GM18508 (cell line): Measurements from ENCODE around the gene EDEM2.
"Not testable (repeated sequence)": the region's sequence is repeated elsewhere in the genome, so short reads cannot be mapped to it uniquely, and the experiment has no call there.

ENCODE experiments used
- ATAC-seq: cut with Tn5 transposase; IDR thresholded peaks from one replicate; pipeline ENCODE4 v1.9.1; 2021; ENCODE audit warnings: moderate number of reproducible peaks; ENCODE audit not compliant: insufficient read depth, unreplicated experiment

EDEM2 gene

DNA sequence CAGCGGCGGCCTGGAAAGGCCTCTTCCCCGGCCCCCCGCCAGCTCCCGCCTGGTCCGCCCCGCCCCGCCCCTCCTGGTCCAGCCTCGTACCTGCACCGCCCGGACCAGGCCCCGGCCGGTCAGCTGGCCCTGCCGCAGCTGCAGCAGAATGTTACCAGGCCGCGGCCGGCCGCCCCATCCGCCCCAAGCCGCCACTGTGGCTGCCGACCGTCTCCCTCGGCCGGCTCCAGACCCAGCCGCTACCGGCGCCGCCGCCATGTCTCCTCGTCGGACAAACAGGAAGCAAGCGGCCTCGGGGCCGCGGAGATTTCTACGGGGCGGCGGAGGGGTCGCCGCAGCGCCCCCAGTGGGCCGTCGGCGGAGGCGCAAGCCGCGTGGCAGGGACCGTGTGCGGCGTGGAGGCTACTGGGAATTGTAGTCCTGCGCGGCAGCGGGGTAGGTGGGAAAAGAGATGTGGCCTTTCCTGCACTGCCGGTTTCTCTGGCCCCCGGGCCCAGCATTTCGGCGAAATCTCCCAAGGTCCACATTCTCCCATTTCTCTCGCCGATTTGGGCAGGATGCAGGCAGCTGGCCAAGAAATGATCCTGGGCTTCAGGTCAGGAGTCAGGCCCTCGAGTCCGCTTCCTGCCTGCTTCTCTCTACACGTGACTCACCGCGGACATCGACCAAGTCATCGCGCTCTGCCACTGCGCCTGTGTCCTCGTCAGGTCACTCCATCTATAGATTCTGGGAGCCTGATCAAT is 54.4 kb downstream of the EDEM2 start, which contains the start of gene TRPC4AP:
Gene TRPC4AP (minus strand): TSS at position 284 of the 743 bp plus-strand sequence. CDS start 26 bp downstream, at position 258.
- ATAC-seq = peak; percentile 78

DNA sequence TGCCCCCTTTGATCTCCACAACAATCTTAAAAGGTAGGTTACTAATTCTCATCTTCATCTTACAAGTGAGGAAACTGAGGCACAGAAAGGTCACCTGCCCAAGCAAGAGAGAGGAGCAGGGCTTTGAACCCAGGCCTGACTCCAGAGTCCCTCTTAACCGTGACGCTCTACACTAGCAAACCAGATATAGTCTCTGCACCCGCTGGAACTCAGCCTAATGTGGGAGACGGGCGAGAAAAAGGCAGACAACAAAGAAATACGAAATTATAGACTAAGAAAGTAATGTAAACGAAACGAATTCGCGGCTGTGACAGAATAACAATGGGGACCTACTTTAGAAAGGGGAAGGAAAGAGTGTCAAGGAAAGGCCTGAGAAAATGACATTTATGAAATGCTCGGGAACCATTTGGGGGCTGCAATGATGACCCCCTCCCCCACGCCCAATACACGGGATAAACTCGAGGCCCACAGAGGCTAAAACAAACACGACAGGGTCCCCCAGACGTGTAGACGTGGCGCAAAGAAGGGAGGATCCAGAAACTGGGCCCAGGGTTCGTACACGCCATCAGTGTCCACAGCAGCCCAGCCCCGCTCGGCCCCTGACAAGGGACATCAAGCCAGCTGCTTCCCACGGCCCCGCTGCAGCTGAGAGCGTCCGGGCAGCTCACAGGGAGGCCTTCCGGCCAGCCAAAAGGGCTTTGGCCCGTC is 55.2 kb downstream of the EDEM2 start:
- ATAC-seq = no peak

DNA sequence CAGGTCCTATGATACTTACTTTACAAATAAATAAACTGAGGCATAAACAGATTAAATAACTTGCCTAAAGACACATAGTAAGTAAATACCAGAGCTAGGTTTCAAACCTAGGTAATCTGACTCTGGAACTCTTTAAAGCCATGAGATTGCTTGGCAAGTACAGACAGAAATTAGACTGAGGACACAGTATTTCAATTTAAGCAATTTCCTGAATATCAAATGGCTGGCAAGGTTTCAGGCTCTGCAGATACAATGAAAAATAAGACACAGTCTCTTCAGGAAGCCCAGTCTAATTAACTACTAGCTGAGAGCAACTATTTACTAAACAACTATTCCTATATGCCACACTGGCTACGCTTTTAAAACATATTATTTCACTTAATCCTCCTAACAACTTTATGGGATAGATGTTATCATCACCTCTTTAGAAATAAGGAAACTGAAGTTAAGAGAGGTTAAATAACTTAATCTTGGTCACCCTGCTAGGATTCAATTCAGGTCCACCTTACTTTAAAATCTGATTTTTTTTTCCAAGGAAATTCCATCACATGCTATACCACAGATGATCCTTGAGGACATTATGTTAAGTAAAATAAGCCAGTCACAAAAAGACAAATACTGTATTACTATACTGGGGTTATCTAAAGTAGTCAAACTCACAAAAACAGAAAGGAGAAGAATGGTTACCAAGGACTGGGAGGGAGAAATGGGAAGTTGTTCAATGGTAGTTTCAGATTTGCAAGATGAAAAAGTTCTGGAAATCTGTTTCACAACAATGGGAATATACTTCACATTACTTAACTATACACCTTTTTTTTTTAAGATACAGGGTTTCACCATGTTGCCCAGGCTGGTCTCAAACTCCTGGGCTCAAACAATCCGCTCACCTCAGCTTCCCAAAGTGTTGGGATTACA is 58.6 kb downstream of the EDEM2 start:
- ATAC-seq = no peak

DNA sequence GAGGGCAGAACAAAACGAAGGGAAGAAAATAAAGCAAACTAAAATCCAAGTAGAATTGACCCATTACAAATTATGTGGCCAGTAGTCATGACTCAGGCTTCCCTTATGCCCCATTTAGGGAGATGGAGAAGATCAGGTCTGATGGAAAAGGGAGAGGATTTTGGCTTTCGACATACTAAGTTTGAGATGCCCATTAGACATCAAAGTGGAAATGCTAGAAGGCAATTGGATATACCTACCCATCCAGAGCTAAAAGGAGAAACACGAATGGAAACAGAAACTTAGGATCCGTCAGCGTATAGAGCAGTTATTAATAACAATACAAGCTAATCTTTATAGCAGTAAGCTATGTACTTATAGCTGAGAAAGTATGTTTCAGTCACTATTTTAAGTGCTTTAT is 59.3 kb downstream of the EDEM2 start:
- ATAC-seq = no peak

DNA sequence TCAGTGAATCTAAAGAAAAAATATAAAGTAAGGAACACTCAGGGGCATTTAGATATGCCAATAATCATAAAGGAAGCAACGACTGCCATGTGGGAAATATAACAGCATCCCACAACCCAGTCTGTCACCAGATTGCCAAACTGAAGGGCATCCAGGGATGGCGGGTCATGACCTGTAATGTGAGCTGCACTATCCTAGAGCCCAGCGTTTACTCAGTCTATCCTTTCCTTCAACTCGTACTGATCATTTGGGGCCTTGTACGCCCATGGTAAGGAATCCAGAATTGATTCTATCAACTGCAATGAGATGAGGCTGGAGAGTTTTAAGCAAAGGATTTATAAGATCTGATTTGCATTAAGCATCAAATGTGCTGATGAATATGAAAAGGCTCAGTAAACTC is 59.8 kb downstream of the EDEM2 start:
- ATAC-seq = no peak

DNA sequence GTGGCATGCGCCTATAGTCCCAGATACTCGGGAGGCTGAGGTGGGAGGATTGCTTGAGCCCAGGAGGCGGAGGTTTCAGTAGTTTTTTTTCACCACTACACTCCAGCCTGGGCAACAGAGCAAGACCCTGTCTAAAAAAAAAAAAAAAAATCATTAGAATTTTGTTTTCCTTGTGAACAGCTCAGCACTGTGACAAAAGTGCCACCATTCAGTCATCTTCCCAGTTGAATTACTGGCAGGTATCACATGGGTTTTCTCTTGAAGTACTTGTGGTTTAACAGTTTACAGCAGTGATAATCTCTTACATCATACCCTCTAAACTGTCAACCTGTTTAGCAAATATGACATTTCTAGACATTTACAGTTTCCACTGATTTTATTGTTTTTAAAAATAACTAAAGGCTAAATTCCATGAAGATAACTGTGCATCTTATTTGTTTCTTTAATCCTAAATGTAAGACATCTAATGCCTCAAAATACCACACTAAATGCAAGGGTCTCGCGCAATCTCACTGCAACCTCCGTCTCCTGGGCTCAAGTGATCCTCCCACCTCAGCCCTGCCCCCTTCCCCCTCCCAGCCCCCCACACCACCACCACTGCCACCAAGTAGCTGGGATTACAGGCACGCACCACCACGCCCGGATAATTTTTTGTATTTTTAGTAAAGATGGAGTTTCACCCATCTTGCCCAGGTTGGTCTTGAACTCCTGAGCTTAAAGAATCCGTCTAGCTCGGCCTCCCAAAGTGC is 61.5 kb downstream of the EDEM2 start:
- no peak for ATAC-seq

DNA sequence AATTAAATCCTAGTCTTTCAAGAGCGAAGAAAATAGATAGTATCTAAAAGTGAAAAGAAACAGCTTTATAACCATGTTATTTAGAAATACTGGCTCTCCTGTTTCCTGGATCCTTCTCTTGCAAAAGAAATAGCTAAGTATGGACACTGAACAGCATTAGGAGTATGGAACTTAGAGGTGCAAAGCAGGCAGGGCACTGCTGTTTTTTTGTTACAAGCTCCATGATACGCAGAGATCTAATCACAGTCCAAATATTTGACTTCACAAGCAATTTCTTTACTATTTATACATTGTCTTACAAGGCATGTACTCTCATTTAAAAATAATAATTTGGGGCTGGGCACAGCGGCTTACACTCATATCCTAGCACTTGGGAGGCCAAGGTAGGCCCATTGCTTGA is 62.1 kb downstream of the EDEM2 start:
- no peak for ATAC-seq

DNA sequence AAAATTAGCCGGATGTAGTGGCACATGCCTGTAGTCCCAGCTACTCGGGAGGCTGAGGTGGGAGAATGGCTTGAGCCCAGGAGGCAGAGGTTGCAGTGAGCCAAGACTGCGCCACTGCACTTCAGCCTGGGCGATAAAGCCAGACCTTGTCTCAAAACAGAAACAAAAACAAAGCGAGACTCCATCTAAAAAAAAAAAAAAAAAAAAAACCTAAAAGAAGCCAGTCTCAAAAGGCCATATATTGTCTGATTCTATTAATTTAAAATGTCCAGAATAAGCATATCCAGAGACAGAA is 66.8 kb downstream of the EDEM2 start:
- not testable (repeated sequence) for ATAC-seq

DNA sequence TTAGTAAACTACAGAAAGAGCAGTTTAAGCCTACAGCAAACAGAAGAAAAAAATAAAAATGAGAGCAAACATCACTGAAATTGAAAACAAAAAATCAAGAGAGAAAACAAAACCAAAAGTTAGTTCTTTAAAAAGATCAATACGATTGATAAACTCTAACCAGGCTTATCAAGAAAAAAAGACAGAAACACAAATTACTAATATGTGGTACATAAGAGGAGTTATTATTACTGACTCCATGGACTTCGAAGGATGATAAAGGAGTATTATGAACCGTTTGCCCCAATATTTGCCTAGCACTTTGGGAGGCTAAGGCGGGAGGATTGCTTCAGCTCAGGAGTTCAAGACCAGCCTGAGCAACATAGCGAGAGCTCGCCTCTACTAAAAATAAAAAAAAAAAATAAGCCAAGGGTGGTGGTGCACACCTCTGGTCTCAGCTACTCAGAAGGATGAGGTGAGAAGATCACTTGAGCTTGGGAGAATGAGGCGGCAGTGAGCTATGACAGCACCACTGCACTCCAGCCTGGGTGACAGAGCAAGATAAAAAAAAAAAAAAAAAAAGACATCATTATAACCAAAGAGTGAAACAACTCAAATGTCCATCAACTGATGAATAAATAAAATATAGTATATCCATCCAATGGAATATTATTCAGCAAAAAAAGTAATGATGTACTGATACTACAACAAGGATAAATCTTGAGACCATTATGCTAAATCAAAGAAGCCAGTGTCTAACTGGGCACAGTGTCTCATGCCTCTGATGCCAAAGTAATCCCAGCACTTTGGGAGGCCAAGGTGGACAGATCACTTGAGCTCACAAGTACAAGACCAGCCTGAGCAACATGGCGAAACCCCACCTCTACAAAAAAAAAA is 67.4 kb downstream of the EDEM2 start:
- ATAC-seq = no peak

DNA sequence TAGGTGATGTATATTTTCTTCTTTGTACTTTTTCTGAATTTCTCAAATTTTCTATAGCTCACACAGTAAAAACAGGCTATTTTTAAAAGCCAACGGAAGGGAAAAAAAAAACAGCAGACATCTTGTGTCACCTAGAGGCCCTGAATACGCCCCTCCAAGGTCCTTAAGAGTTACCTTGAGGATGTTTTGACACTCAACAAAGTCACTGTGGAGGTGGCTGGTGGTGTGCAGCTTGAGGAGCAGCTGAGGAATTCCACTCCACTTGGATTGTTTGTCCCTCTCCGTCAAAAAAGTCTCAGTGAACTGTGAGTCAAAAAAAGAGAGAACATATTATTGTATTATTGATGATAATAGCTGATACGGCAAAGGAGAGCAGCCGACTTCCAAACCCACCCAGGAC is 69.3 kb downstream of the EDEM2 start:
- no peak for ATAC-seq

DNA sequence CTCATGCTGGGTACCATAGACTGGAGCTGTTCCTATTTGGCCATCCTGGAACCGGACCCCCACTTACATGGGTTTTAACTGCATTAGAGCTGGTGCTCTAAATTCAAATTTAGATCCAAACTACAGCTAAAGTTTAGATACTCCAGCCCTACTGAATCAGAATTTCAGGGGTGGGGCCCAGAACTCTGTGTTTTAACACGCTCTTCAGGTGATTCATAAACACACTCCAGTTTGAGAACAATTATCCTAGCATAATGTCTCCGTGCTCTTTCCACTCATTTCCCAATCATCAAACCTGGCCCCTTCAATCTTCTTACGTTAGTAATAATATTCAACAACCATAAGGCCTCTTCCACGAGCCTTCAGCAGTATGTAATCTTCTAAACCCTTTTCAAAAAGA is 69.8 kb downstream of the EDEM2 start:
- no peak for ATAC-seq

DNA sequence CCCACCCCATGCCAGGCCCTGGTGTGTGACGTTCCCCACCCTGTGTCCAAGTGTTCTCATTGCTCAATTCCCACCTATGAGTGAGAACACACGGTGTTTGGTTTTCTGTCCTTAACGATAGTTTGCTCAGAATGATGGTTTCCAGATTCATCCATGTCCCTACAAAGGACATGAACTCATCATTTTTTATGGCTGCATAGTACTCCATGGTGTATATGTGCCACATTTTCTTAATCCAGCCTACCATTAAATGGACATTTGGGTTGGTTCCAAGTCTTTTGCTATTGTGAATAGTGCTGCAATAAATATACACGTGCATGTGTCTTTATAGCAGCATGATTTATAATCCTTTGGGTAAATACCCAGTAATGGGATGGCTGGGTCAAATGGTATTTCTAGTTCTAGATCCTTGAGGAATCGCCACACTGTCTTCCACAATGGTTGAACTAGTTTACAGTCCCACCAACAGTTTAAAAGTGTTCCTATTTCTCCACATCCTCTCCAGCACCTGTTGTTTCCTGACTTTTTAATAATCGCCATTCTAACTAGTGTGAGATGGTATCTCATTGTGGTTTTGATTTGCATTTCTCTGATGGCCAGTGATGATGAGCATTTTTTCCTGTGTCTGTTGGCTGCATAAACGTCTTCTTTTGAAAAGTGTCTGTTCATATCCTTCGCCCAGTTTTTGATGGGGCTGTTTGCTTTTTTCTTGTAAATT is 75.5 kb downstream of the EDEM2 start:
- ATAC-seq = not testable (repeated sequence)

DNA sequence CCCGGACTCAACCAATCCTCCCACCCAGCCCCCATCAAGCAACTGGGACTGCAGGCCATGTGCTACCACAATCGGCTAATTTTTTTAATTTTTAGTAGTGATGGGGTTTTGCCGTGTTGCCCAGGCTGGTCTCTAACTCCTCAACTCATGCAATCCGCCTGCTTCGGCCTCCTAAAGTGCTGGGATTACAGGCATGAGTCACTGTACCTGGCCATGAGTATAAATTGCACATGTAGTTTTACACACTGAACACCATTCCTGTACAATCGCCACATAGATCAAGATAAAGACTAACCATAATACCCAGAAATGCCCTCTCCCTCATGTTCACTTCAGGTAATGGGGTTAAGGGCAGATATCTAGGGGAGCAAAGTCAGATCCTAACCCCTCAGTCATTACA is 80.9 kb downstream of the EDEM2 start:
- ATAC-seq = no peak
